ENCODE data around the gene MAP2K5.

DNA sequence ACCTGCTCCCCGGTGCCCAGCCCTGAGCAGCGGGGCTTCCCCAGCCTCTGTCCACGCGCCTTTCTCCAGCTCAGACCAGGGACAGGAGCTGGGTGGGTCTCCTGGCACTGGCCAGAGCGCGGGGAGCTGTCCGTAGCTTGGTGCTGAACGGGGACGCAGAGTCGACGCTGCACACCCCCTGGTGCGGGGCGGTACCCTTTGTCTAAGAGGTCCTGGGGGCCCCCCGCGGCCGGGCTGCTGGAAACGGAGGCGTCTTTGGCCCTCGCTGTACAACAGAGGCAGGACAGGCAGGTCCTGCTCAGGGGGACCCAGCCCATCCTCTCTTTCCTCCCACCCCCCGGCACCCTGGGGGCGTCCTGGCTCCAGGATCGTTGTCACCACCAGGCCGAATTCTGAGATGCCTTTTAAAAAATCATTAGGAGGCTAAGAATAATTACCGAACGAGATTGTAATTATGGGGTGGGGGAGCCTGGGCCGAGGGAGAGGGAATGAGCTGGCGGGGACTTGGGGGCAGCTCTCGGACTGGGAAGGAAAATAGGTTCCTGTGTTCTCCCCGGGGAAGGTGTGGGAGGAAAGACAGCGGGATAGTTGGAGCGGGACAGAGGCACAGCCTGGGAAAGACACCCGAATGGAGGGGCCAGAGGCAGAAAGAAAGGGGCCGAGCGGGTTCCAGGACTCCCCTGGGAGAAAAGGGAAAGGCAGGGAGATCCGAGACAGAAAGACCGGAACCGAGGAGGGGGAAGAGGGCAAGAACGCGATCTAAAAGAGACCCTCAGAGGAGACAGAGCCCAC is 278.7 kb downstream of the MAP2K5 start:
- TF ChIP-seq, protein P1, sequence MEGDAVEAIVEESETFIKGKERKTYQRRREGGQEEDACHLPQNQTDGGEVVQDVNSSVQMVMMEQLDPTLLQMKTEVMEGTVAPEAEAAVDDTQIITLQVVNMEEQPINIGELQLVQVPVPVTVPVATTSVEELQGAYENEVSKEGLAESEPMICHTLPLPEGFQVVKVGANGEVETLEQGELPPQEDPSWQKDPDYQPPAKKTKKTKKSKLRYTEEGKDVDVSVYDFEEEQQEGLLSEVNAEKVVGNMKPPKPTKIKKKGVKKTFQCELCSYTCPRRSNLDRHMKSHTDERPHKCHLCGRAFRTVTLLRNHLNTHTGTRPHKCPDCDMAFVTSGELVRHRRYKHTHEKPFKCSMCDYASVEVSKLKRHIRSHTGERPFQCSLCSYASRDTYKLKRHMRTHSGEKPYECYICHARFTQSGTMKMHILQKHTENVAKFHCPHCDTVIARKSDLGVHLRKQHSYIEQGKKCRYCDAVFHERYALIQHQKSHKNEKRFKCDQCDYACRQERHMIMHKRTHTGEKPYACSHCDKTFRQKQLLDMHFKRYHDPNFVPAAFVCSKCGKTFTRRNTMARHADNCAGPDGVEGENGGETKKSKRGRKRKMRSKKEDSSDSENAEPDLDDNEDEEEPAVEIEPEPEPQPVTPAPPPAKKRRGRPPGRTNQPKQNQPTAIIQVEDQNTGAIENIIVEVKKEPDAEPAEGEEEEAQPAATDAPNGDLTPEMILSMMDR (IDR thresholded peaks at IDR 0.05 in 2 of 3, conservative IDR thresholded peaks at IDR 0.05 in 1 of 3; ENCODE audit: control insufficient read depth in 2 of 3, extremely low read depth in 1 of 3, insufficient read depth in 1 of 3, low read depth in 3 of 3, low read length in 3 of 3): no peak
- no peak for TF ChIP-seq MXI1 (IDR thresholded peaks at IDR 0.05; ENCODE audit: low read depth, low read length)
- TF ChIP-seq, protein P2, sequence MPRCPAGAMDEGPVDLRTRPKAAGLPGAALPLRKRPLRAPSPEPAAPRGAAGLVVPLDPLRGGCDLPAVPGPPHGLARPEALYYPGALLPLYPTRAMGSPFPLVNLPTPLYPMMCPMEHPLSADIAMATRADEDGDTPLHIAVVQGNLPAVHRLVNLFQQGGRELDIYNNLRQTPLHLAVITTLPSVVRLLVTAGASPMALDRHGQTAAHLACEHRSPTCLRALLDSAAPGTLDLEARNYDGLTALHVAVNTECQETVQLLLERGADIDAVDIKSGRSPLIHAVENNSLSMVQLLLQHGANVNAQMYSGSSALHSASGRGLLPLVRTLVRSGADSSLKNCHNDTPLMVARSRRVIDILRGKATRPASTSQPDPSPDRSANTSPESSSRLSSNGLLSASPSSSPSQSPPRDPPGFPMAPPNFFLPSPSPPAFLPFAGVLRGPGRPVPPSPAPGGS (IDR thresholded peaks at IDR 0.05; ENCODE audit: borderline replicate concordance, insufficient read depth, low read depth, low read length, poor library complexity, severe bottlenecking): no peak

Data from GM12878 (cell line).